Caco-2 (cell line): Measurements from ENCODE around the gene RTF2. TPM values are rescaled to one million over a fixed set of nuclear protein-coding genes. Genes with fewer than 3 reads are reported as not detected.
A peak's percentile ranks its signal among the peaks of the same experiment; 100 is the strongest.

Experiments used
- BruUV-seq: library from RNA; stranded (reverse); fragments of 400-500 nt; replicated peaks from 2 replicates; lab custom pipeline; 2021; lab: Mats Ljungman, UMichigan
- CTCF ChIA-PET: fragments of 300-600 bp; sonication (Branson Sonifier 250); formaldehyde crosslinking; loops from one replicate; lab custom pipeline; 2022; ENCODE audit warnings: antibody characterized with exemption; lab: Charles Lee
- POLR2A ChIA-PET: fragments of 300-600 bp; sonication (Branson Sonifier 250); formaldehyde crosslinking; loops from one replicate; lab custom pipeline; 2022; ENCODE audit warnings: antibody characterized with exemption; lab: Charles Lee
- DNase-seq, 2 experiments: peaks; one replicate each; pipeline versions ENCODE4 v3.0.0 to v3.0.0-alpha.2; 2020 to 2022
- H3K27me3 ChIP-seq: replicated peaks from 2 replicates; pipeline ENCODE4 v1.6.0; 2011; ENCODE audit warnings: low read length; ENCODE audit not compliant: control insufficient read depth, insufficient read depth
- H3K36me3 ChIP-seq: 2 replicates; pipeline ENCODE4 v1.5.1; 2011; ENCODE audit warnings: low read length; ENCODE audit not compliant: control insufficient read depth, insufficient read depth
- H3K4me1 ChIP-seq: fragments of 250-450 bp; sonication (Bioruptor Pico); 2 replicates; pipeline ENCODE4 v1.5.1; 2020; ENCODE audit warnings: mild to moderate bottlenecking
- H3K4me3 ChIP-seq: 2 replicates; pipeline ENCODE4 v1.5.1; 2011; ENCODE audit warnings: low read depth, mild to moderate bottlenecking, control low read depth, low read length
- H3K9me3 ChIP-seq: fragments of 250-450 bp; sonication (Bioruptor Pico); 2 replicates; pipeline ENCODE4 v1.5.1; 2020; ENCODE audit warnings: mild to moderate bottlenecking, moderate library complexity
- H3K27ac Mint-ChIP-seq: one replicate; pipeline ENCODE4 v1.8.0; 2022; ENCODE audit warnings: mixed read lengths; ENCODE audit not compliant: unreplicated experiment
- H3K27me3 Mint-ChIP-seq: one replicate; pipeline ENCODE4 v1.8.0; 2022; ENCODE audit warnings: mixed read lengths; ENCODE audit not compliant: insufficient read depth, unreplicated experiment
- H3K36me3 Mint-ChIP-seq: one replicate; pipeline ENCODE4 v1.8.0; 2022; ENCODE audit warnings: mild to moderate bottlenecking, mixed read lengths; ENCODE audit not compliant: insufficient read depth, unreplicated experiment
- H3K4me1 Mint-ChIP-seq: one replicate; pipeline ENCODE4 v1.8.0; 2022; ENCODE audit warnings: low read depth, mixed read lengths; ENCODE audit not compliant: unreplicated experiment
- H3K4me3 Mint-ChIP-seq: one replicate; pipeline ENCODE4 v1.8.0; 2022; ENCODE audit warnings: mild to moderate bottlenecking, moderate library complexity, mixed read lengths; ENCODE audit not compliant: unreplicated experiment
- H3K9me3 Mint-ChIP-seq: one replicate; pipeline ENCODE4 v1.8.0; 2022; ENCODE audit warnings: mixed read lengths; ENCODE audit not compliant: unreplicated experiment
- CTCF ChIP-seq, 2 experiments: fragments of 200-600 bp in 1 of 2; IDR thresholded peaks; 1 replicate in 1 of 2; 2 replicates in 1 of 2; pipeline versions ENCODE4 v1.5.1 to v1.8.0; 2011 to 2022; ENCODE audit warnings: antibody characterized with exemption in 1 of 2, control low read depth in 1 of 2, inconsistent platforms in 1 of 2, low read depth in 1 of 2, low read length in 1 of 2, mild to moderate bottlenecking in 1 of 2, moderate library complexity in 1 of 2; ENCODE audit not compliant: insufficient read depth in 1 of 2, severe bottlenecking in 1 of 2, unreplicated experiment in 1 of 2
- intact Hi-C: fragments of 100-400 bp; cut with micrococcal nuclease; formaldehyde crosslinking; loops from one replicate; pipeline ENCODE4 v1.10.0; 2022; ENCODE audit not compliant: unreplicated experiment
- total RNA-seq: library from RNA; stranded (reverse); gene quantifications from 2 replicates; pipeline ENCODE4 v1.2.3, GENCODE V29; 2022

Gene RTF2
- total RNA-seq, 1 experiment from 2014 or later: 157 TPM

GRCh38 chr20:56506103-56506502, 37.7 kb downstream of the RTF2 start:
- H3K4me3 ChIP-seq: no peak overlapping the region
- no TSS peak for BruUV-seq
- intact Hi-C loops: no loop called here

GRCh38 chr20:56511926-56512325, 43.5 kb downstream of the RTF2 start:
- Mint-ChIP-seq H3K27ac (no peak overlapping the region), H3K9me3 (no peaks in the 10 kb centered on the region), H3K4me3 (no peak overlapping the region), H3K4me1 (no peaks in the 10 kb centered on the region), H3K27me3 (no peaks in the 10 kb centered on the region), H3K36me3 (peaks cover 57% of the 10 kb centered on the region)
- H3K27me3 ChIP-seq: no peaks in the 10 kb centered on the region
- no peak overlapping the region for H3K4me3 ChIP-seq
- no TSS peak for BruUV-seq
- no peaks in the 10 kb centered on the region for H3K9me3 ChIP-seq
- ChIA-PET CTCF (interaction anchor here (0.6 to 0.7 kb wide), 2 partner anchors 66 to 80 kb away, joined by 3 read pairs; no protein-coding TSS in a partner anchor), POLR2A (no interaction called here)
- H3K36me3 ChIP-seq: peaks cover 2% of the 10 kb centered on the region; the same call in 1 of the 2 replicates
- no peak for DNase-seq
- no peaks in the 10 kb centered on the region for H3K4me1 ChIP-seq
- TF ChIP-seq CTCF (IDR thresholded peaks at IDR 0.05; ENCODE audit: insufficient read depth in 1 of 2, low read depth in 1 of 2, low read length in 1 of 2, severe bottlenecking in 1 of 2, unreplicated experiment in 1 of 2): no peak
- intact Hi-C loops: no loop called here

More at GRCh38 chr20:56506103-56506502, 37.7 kb downstream of the RTF2 start:
- H3K36me3 Mint-ChIP-seq: peaks cover 25% of the 10 kb centered on the region
- no peaks in the 10 kb centered on the region for H3K4me1 ChIP-seq
- no peaks in the 10 kb centered on the region for H3K27me3 Mint-ChIP-seq
- DNase-seq: no peak
- TF ChIP-seq CTCF (IDR thresholded peaks at IDR 0.05; ENCODE audit: insufficient read depth in 1 of 2, low read depth in 1 of 2, low read length in 1 of 2, severe bottlenecking in 1 of 2, unreplicated experiment in 1 of 2): no peak
- no peaks in the 10 kb centered on the region for H3K9me3 Mint-ChIP-seq
- ChIA-PET POLR2A (no interaction called here), CTCF (no interaction called here)
- H3K4me1 Mint-ChIP-seq: no peaks in the 10 kb centered on the region
- H3K27ac Mint-ChIP-seq: no peak overlapping the region
- H3K36me3 ChIP-seq: no peaks in the 10 kb centered on the region
- no peaks in the 10 kb centered on the region for H3K27me3 ChIP-seq
- no peaks in the 10 kb centered on the region for H3K9me3 ChIP-seq
- H3K4me3 Mint-ChIP-seq: no peak overlapping the region

GRCh38 chr20:56513161-56514150, 45.0 kb downstream of the RTF2 start:
- DNase-seq: no peak
- no peak for TF ChIP-seq CTCF (IDR thresholded peaks at IDR 0.05; ENCODE audit: insufficient read depth in 1 of 2, low read depth in 1 of 2, low read length in 1 of 2, severe bottlenecking in 1 of 2, unreplicated experiment in 1 of 2)
- ChIA-PET POLR2A (interaction anchor here (0.5 to 0.6 kb wide), 2 partner anchors 89 to 141 kb away, joined by 3 to 4 read pairs; no protein-coding TSS in a partner anchor), CTCF (no interaction called here)
- intact Hi-C loops: no loop called here
- Histone ChIP-seq H3K9me3 (no peaks in the 10 kb centered on the region), H3K4me3 (no peak overlapping the region), H3K36me3 (peaks cover 7% of the 10 kb centered on the region; the same call in 1 of the 2 replicates), H3K27me3 (no peaks in the 10 kb centered on the region), H3K4me1 (no peaks in the 10 kb centered on the region)
- no peaks in the 10 kb centered on the region for H3K27me3 Mint-ChIP-seq
- peaks cover 9% of the 10 kb centered on the region for H3K9me3 Mint-ChIP-seq
- no TSS peak for BruUV-seq
- peaks cover 61% of the 10 kb centered on the region for H3K36me3 Mint-ChIP-seq
- peak overlapping the region; percentile 20 for H3K27ac Mint-ChIP-seq
- no peaks in the 10 kb centered on the region for H3K4me1 Mint-ChIP-seq
- H3K4me3 Mint-ChIP-seq: no peak overlapping the region
